Endothelial cell of umbilical vein (primary cell): ENCODE results near the gene CD207.

Experiments
- CTCF ChIP-seq, 2 donors: IDR thresholded peaks; 1 replicate in 1 of 2; 2 replicates in 1 of 2; pipeline ENCODE4 v1.5.1; 2011; ENCODE audit warnings: low read length in 2 of 2, mild to moderate bottlenecking in 2 of 2, moderate library complexity in 2 of 2, control low read depth in 1 of 2, inconsistent platforms in 1 of 2, low read depth in 1 of 2; ENCODE audit not compliant: insufficient read depth in 1 of 2; ENCODE audit errors: extremely low read depth in 1 of 2
- EZH2 ChIP-seq: IDR thresholded peaks from 2 replicates; pipeline ENCODE4 v1.6.1; 2012; ENCODE audit warnings: borderline replicate concordance, low read depth, mild to moderate bottlenecking, moderate library complexity, low read length, inconsistent platforms; ENCODE audit not compliant: severe bottlenecking
- GATA2 ChIP-seq: IDR thresholded peaks from 2 replicates; pipeline ENCODE4 v1.7.0; 2011; ENCODE audit warnings: low read depth, mild to moderate bottlenecking, moderate library complexity, mixed read lengths, low read length; ENCODE audit not compliant: insufficient read length, insufficient read depth
- JUN ChIP-seq: IDR thresholded peaks from 2 replicates; pipeline ENCODE4 v1.6.1; 2011; ENCODE audit warnings: borderline replicate concordance, low read depth; ENCODE audit not compliant: insufficient read length, insufficient read depth
- MAX ChIP-seq: IDR thresholded peaks from 2 replicates; pipeline ENCODE4 v1.6.1; 2011; ENCODE audit not compliant: insufficient read depth, insufficient read length
- MYC ChIP-seq: IDR thresholded peaks from one replicate; pipeline ENCODE4 v1.6.1; 2011; ENCODE audit warnings: mild to moderate bottlenecking, low read depth, low read length
- POLR2A ChIP-seq: IDR thresholded peaks from 2 replicates; pipeline ENCODE4 v1.6.1; 2012; ENCODE audit warnings: low read depth, mild to moderate bottlenecking, control low read depth, low read length
- POLR2AphosphoS5 ChIP-seq: IDR thresholded peaks from 2 replicates; pipeline ENCODE4 v1.6.1; 2012; ENCODE audit warnings: low read depth, mild to moderate bottlenecking, control low read depth, low read length, moderate library complexity; ENCODE audit not compliant: insufficient read depth

GRCh38 chr2:70868970-70869369, 33.4 kb upstream of the CD207 start:
- no peak for TF ChIP-seq POLR2A
- no peak for TF ChIP-seq EZH2
- no peak for TF ChIP-seq CTCF (IDR thresholded peaks at IDR 0.05; ENCODE audit: extremely low read depth in 1 of 2, insufficient read depth in 1 of 2, low read depth in 1 of 2, low read length in 2 of 2)
- TF ChIP-seq POLR2AphosphoS5 = no peak
- TF ChIP-seq MYC = no peak
- TF ChIP-seq MAX = no peak
- no peak for TF ChIP-seq JUN
- no peak for TF ChIP-seq GATA2
